ENCODE results near the gene C1QTNF12. TPM values are rescaled to one million over a fixed set of nuclear protein-coding genes. Genes with fewer than 3 reads are reported as not detected.

C1QTNF12 gene
- total and polyA plus RNA-seq, 4 donors: 1.2 to 3.0 (median 2.0) TPM

DNA sequence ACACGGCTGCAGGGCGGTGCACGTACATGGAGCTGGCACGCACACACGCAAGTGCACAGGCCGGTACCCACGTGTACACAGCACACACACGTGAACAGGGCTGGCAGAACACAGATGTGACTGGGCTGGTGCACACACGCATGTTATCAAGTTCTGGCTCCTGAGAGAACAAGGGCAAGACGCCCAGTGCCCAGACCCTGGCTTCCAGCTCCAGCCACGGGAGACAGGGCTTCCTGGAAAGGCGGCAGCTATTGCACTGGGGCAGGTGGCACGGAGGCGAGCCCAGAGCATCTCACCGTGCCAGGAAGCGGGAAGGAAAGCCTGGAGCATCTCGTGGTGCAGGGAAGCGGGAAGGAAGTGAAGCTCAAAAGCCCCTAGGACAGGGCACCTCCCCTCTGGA is 20.6 kb downstream of the C1QTNF12 start:
- no peak for ATAC-seq (ENCODE audit: insufficient read depth, low FRiP score)
- Histone ChIP-seq H3K9me3 (ENCODE audit: control insufficient read depth in 4 of 4, insufficient read depth in 3 of 4, low read length in 3 of 4) (no peaks in the 10 kb centered on the region), H3K4me1 (ENCODE audit: control insufficient read depth in 5 of 5, insufficient read depth in 5 of 5, low read length in 5 of 5) (peaks cover 0 to 9% (median 5%) of the 10 kb centered on the region in 5 donors), H3K27ac (ENCODE audit: low read depth in 1 of 2, low read length in 1 of 2) (no peak overlapping the region), H3K4me3 (no peak overlapping the region), H3K27me3 (ENCODE audit: control insufficient read depth in 3 of 3, insufficient read depth in 3 of 3, low read length in 2 of 3) (no peaks in the 10 kb centered on the region), H3K9ac (ENCODE audit: insufficient read depth in 1 of 2, low read length in 2 of 2) (no peak overlapping the region), H3K36me3 (ENCODE audit: control insufficient read depth in 4 of 4, insufficient read depth in 4 of 4, low read length in 4 of 4) (peaks cover 6 to 65% (median 13%) of the 10 kb centered on the region in 4 donors)
- TF ChIP-seq, protein P1, sequence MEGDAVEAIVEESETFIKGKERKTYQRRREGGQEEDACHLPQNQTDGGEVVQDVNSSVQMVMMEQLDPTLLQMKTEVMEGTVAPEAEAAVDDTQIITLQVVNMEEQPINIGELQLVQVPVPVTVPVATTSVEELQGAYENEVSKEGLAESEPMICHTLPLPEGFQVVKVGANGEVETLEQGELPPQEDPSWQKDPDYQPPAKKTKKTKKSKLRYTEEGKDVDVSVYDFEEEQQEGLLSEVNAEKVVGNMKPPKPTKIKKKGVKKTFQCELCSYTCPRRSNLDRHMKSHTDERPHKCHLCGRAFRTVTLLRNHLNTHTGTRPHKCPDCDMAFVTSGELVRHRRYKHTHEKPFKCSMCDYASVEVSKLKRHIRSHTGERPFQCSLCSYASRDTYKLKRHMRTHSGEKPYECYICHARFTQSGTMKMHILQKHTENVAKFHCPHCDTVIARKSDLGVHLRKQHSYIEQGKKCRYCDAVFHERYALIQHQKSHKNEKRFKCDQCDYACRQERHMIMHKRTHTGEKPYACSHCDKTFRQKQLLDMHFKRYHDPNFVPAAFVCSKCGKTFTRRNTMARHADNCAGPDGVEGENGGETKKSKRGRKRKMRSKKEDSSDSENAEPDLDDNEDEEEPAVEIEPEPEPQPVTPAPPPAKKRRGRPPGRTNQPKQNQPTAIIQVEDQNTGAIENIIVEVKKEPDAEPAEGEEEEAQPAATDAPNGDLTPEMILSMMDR (IDR thresholded peaks at IDR 0.05; ENCODE audit: control extremely low read depth, extremely low read depth): no peak
- DNase-seq: no peak
- 90 to 93% methylated on average over 18 of the region's 18 CpGs for WGBS, 2 donors

DNA sequence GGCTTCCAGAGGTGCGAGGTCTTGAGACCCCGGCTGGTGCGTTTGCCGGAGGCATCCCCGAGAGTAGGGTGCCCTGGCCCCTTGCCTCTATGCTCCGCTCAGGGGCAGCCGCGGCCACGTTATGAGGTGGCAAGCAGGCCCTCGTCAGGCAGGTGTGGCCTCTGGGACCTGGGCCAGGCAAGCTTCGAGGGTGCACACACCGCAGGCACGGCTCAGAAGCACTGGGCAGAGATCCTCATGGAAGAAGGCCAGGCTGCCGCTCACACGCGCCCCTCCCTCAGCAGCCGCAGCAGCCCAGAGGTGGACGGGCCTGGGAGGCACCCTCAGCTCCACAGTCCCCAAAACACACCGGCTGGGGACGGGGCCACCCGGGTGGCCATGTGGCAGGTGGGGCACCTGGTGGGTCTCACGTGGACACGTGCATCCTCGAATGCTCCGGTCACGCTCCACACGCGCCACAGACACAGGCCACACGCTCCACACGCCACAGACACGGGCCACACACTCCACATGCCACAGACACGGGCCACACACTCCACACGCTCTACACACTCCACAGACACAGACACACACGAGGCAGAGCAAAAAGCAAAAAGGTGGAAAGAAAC is 21.2 kb downstream of the C1QTNF12 start:
- peaks cover 6 to 70% (median 13%) of the 10 kb centered on the region in 4 donors for H3K36me3 ChIP-seq (ENCODE audit: control insufficient read depth in 4 of 4, insufficient read depth in 4 of 4, low read length in 4 of 4)
- TF ChIP-seq, protein P1 (IDR thresholded peaks at IDR 0.05; ENCODE audit: control extremely low read depth, extremely low read depth): no peak
- 80 to 93% methylated on average over 34 of the region's 34 CpGs for WGBS, 2 donors
- H3K27me3 ChIP-seq (ENCODE audit: control insufficient read depth in 3 of 3, insufficient read depth in 3 of 3, low read length in 2 of 3): no peaks in the 10 kb centered on the region
- H3K9ac ChIP-seq (ENCODE audit: insufficient read depth in 1 of 2, low read length in 2 of 2): no peak overlapping the region
- H3K4me1 ChIP-seq (ENCODE audit: control insufficient read depth in 5 of 5, insufficient read depth in 5 of 5, low read length in 5 of 5): peaks cover 0 to 9% (median 0%) of the 10 kb centered on the region in 5 donors
- no peak for DNase-seq
- no peak for ATAC-seq (ENCODE audit: insufficient read depth, low FRiP score)
- no peaks in the 10 kb centered on the region for H3K9me3 ChIP-seq (ENCODE audit: control insufficient read depth in 4 of 4, insufficient read depth in 3 of 4, low read length in 3 of 4)
- no peak overlapping the region for H3K27ac ChIP-seq (ENCODE audit: low read depth in 1 of 2, low read length in 1 of 2)
- H3K4me3 ChIP-seq: no peak overlapping the region

DNA sequence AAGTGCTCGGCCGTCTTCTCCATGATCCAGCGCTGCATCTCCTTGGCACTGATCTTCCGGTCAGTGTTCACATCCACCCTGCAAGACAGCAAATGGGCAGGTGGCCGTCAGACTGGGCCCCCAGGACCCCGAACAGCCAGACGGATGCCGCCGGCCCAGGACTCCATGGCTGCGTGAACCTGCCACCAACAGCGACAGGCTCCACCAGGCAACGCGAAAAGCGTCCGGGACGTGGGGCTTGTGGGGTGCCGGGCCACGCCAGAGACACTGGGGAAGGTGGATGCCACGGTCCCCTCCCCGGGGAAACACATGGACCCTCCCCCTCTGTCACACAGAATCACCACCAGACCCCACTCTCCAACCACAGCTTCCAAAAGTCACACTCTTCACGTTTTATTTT is 22.6 kb downstream of the C1QTNF12 start:
- Histone ChIP-seq H3K9me3 (ENCODE audit: control insufficient read depth in 4 of 4, insufficient read depth in 3 of 4, low read length in 3 of 4) (no peaks in the 10 kb centered on the region), H3K9ac (ENCODE audit: insufficient read depth in 1 of 2, low read length in 2 of 2) (no peak overlapping the region), H3K4me1 (ENCODE audit: control insufficient read depth in 5 of 5, insufficient read depth in 5 of 5, low read length in 5 of 5) (no peaks in the 10 kb centered on the region), H3K27me3 (ENCODE audit: control insufficient read depth in 3 of 3, insufficient read depth in 3 of 3, low read length in 2 of 3) (no peaks in the 10 kb centered on the region), H3K36me3 (ENCODE audit: control insufficient read depth in 4 of 4, insufficient read depth in 4 of 4, low read length in 4 of 4) (peaks cover 6 to 82% (median 13%) of the 10 kb centered on the region in 4 donors), H3K4me3 (no peak overlapping the region), H3K27ac (ENCODE audit: low read depth in 1 of 2, low read length in 1 of 2) (no peak overlapping the region)
- DNase-seq (no peak), ATAC-seq (ENCODE audit: insufficient read depth, low FRiP score) (no peak)
- 94 to 97% methylated on average over 20 to 21 of the region's 21 CpGs for WGBS, 2 donors
- TF ChIP-seq, protein P1 (IDR thresholded peaks at IDR 0.05; ENCODE audit: control extremely low read depth, extremely low read depth): no peak

DNA sequence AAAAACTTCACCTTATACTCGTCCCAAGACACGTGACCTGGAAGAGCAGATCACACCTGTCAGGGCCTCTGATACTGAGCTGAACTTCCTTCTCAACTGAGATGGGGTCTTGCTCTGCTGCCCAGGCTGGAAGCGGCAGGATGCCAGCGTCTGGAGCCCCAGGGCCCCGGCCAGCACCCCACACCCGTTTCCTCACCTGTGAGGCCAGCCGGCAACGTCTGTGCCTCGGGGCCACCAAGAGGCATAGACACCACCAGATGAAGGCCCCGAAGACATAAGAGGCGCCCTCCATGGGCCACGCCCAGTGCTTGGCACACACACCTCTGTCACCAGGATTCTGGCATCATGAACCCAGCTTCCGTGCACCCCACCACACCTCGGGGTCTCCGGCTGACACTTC is 23.2 kb downstream of the C1QTNF12 start:
- no peaks in the 10 kb centered on the region for H3K4me1 ChIP-seq (ENCODE audit: control insufficient read depth in 5 of 5, insufficient read depth in 5 of 5, low read length in 5 of 5)
- DNase-seq (no peak), ATAC-seq (ENCODE audit: insufficient read depth, low FRiP score) (no peak)
- no peaks in the 10 kb centered on the region for H3K27me3 ChIP-seq (ENCODE audit: control insufficient read depth in 3 of 3, insufficient read depth in 3 of 3, low read length in 2 of 3)
- H3K36me3 ChIP-seq (ENCODE audit: control insufficient read depth in 4 of 4, insufficient read depth in 4 of 4, low read length in 4 of 4): peaks cover 7 to 82% (median 15%) of the 10 kb centered on the region in 4 donors
- H3K9me3 ChIP-seq (ENCODE audit: control insufficient read depth in 4 of 4, insufficient read depth in 3 of 4, low read length in 3 of 4): no peaks in the 10 kb centered on the region
- no peak overlapping the region for H3K4me3 ChIP-seq
- H3K9ac ChIP-seq (ENCODE audit: insufficient read depth in 1 of 2, low read length in 2 of 2): no peak overlapping the region
- H3K27ac ChIP-seq (ENCODE audit: low read depth in 1 of 2, low read length in 1 of 2): no peak overlapping the region
- 96 to 99% methylated on average over 13 to 15 of the region's 15 CpGs for WGBS, 2 donors
- TF ChIP-seq, protein P1 (IDR thresholded peaks at IDR 0.05; ENCODE audit: control extremely low read depth, extremely low read depth): no peak

All from lung (tissue), 12 donors.